IMR-90 (cell line): ENCODE results near the gene BACE1. TPM values are rescaled to one million over a fixed set of nuclear protein-coding genes. Genes with fewer than 3 reads are reported as not detected.

Experiments
- ATAC-seq: fragments of 200-7000 bp; cut with Tn5 transposase; 2 replicates; pipeline ENCODE4 v1.9.1; 2020; ENCODE audit warnings: low read depth, mild to moderate bottlenecking, moderate library complexity
- BruUV-seq: library from RNA; stranded (reverse); fragments of 400-500 nt; replicated peaks from 2 replicates; lab custom pipeline; 2021; lab: Mats Ljungman, UMichigan
- CTCF ChIA-PET: fragments of 300-600 bp; formaldehyde crosslinking; extraction: SDS; loops from one replicate; lab custom pipeline; 2021; ENCODE audit warnings: antibody characterized with exemption; lab: Yijun Ruan, JAX
- POLR2A ChIA-PET: fragments of 300-600 bp; sonication (Branson Sonifier 250); formaldehyde crosslinking; loops from one replicate; lab custom pipeline; 2022; ENCODE audit warnings: antibody characterized with exemption; ENCODE audit not compliant: unreplicated experiment; lab: Charles Lee
- DNase-seq: peaks from one replicate; pipeline ENCODE4 v3.0.0; 2013
- H2AFZ ChIP-seq: replicated peaks from 2 replicates; pipeline ENCODE3; 2013; ENCODE audit warnings: low read length, mild to moderate bottlenecking; ENCODE audit not compliant: poor library complexity
- H2AK5ac ChIP-seq: 2 replicates; pipeline ENCODE4 v1.6.1; 2013; ENCODE audit warnings: low read depth, low read length, inconsistent platforms
- H2AK9ac ChIP-seq: replicated peaks from 2 replicates; pipeline ENCODE3; 2013; ENCODE audit warnings: mild to moderate bottlenecking, low read depth, low read length, moderate library complexity; ENCODE audit not compliant: poor library complexity
- H2BK120ac ChIP-seq: 2 replicates; pipeline ENCODE4 v1.6.1; 2013; ENCODE audit warnings: low read depth, low read length, inconsistent platforms
- H2BK15ac ChIP-seq: 3 replicates; pipeline ENCODE4 v1.6.1; 2013; ENCODE audit warnings: low read depth, low read length, inconsistent platforms
- H2BK20ac ChIP-seq: 2 replicates; pipeline ENCODE4 v1.6.1; 2013; ENCODE audit warnings: low read depth, mild to moderate bottlenecking, inconsistent platforms, low read length, moderate library complexity
- H2BK5ac ChIP-seq: 2 replicates; pipeline ENCODE4 v1.6.1; 2013; ENCODE audit warnings: mild to moderate bottlenecking, low read depth, low read length, inconsistent platforms; ENCODE audit not compliant: poor library complexity, severe bottlenecking
- H3K14ac ChIP-seq: replicated peaks from 2 replicates; pipeline ENCODE4 v1.6.1; 2013; ENCODE audit warnings: low read depth, low read length, inconsistent platforms
- H3K18ac ChIP-seq: 2 replicates; pipeline ENCODE4 v1.6.1; 2013; ENCODE audit warnings: low read depth, low read length, control low read depth
- H3K23ac ChIP-seq: 2 replicates; pipeline ENCODE4 v1.6.1; 2013; ENCODE audit warnings: low read depth, low read length, inconsistent platforms
- H3K27ac ChIP-seq: 2 replicates; pipeline ENCODE4 v1.5.1; 2013; ENCODE audit warnings: mild to moderate bottlenecking, control low read depth, low read length; ENCODE audit not compliant: insufficient read depth
- H3K27me3 ChIP-seq: 2 replicates; pipeline ENCODE4 v1.6.1; 2013; ENCODE audit warnings: low read length; ENCODE audit not compliant: control insufficient read depth, insufficient read depth
- H3K36me3 ChIP-seq: 2 replicates; pipeline ENCODE4 v1.6.1; 2013; ENCODE audit warnings: low read length, mixed read lengths; ENCODE audit not compliant: control insufficient read depth, insufficient read depth
- H3K4ac ChIP-seq: 2 replicates; pipeline ENCODE4 v1.6.1; 2013; ENCODE audit warnings: low read depth, low read length, inconsistent platforms
- H3K4me1 ChIP-seq: 2 replicates; pipeline ENCODE4 v1.6.1; 2013; ENCODE audit warnings: low read length, mixed read lengths; ENCODE audit not compliant: control insufficient read depth, insufficient read depth
- H3K4me2 ChIP-seq: 2 replicates; pipeline ENCODE4 v1.6.1; 2013; ENCODE audit warnings: low read depth, mild to moderate bottlenecking, control low read depth, low read length, moderate library complexity
- H3K4me3 ChIP-seq: 2 replicates; pipeline ENCODE4 v1.5.1; 2013; ENCODE audit warnings: low read depth, mild to moderate bottlenecking, control low read depth, low read length, moderate library complexity; ENCODE audit not compliant: insufficient read depth
- H3K56ac ChIP-seq: 2 replicates; pipeline ENCODE4 v1.6.1; 2013; ENCODE audit warnings: low read length, inconsistent platforms; ENCODE audit not compliant: insufficient read depth; ENCODE audit errors: extremely low read depth
- H3K79me1 ChIP-seq, 2 experiments: 2 replicates each; pipeline ENCODE4 v1.6.1; 2013; ENCODE audit warnings: low read length in 2 of 2, inconsistent platforms in 1 of 2, low read depth in 1 of 2
- H3K9ac ChIP-seq: 2 replicates; pipeline ENCODE4 v1.6.1; 2013; ENCODE audit warnings: low read depth, low read length, control low read depth
- H3K9me1 ChIP-seq: 2 replicates; pipeline ENCODE4 v1.6.1; 2013; ENCODE audit warnings: low read length, inconsistent platforms; ENCODE audit not compliant: insufficient read depth
- H3K9me3 ChIP-seq: 2 replicates; pipeline ENCODE4 v1.6.1; 2013; ENCODE audit warnings: low read length; ENCODE audit not compliant: control insufficient read depth, insufficient read depth
- H4K20me1 ChIP-seq: 2 replicates; pipeline ENCODE4 v1.6.1; 2013; ENCODE audit warnings: low read length, inconsistent platforms; ENCODE audit not compliant: insufficient read depth
- H4K5ac ChIP-seq: 2 replicates; pipeline ENCODE4 v1.6.1; 2013; ENCODE audit warnings: mild to moderate bottlenecking, low read depth, low read length, control low read depth
- H4K8ac ChIP-seq, 2 experiments: 2 replicates each; pipeline ENCODE4 v1.6.1; 2013; ENCODE audit warnings: low read depth in 2 of 2, low read length in 2 of 2, control low read depth in 1 of 2, inconsistent platforms in 1 of 2
- H4K91ac ChIP-seq: 2 replicates; pipeline ENCODE4 v1.6.1; 2013; ENCODE audit warnings: low read depth, low read length, inconsistent platforms; ENCODE audit not compliant: insufficient read depth
- FOS ChIP-seq: fragments of 150-350 bp; IDR thresholded peaks from 2 replicates; pipeline ENCODE4 v1.6.1; 2016; ENCODE audit warnings: low read depth, low read length
- NFE2L2 ChIP-seq: fragments of 150-350 bp; IDR thresholded peaks from 2 replicates; pipeline ENCODE4 v1.6.1; 2016; ENCODE audit warnings: low read depth, mild to moderate bottlenecking, low read length
- RAD21 ChIP-seq: IDR thresholded peaks from 2 replicates; pipeline ENCODE4 v1.6.1; 2012; ENCODE audit warnings: low read length, improper control_type of control experiment
- RCOR1 ChIP-seq: IDR thresholded peaks from 2 replicates; pipeline ENCODE4 v1.6.1; 2012; ENCODE audit warnings: mild to moderate bottlenecking, low read length, improper control_type of control experiment; ENCODE audit not compliant: insufficient replicate concordance
- SMC3 ChIP-seq: fragments of 150-350 bp; IDR thresholded peaks from 2 replicates; pipeline ENCODE4 v1.6.1; 2016; ENCODE audit warnings: low read depth, mild to moderate bottlenecking, antibody characterized with exemption, low read length, moderate library complexity
- WGBS, 2 experiments: methylation state at CpG; one replicate each; pipeline versions ENCODE4 v1.1.5 to v1.1.7; 2013; ENCODE audit warnings: missing lambda C conversion rate in 2 of 2; ENCODE audit not compliant: insufficient read length in 1 of 2; ENCODE audit errors: extremely low coverage in 2 of 2; 5-methylcytosine and 5-hydroxymethylcytosine counted together
- dilution Hi-C: fragments of 300-500 bp; cut with HindIII; formaldehyde crosslinking; loops from one replicate; pipeline ENCODE4 v1.14.3; 2018; ENCODE audit warnings: low sequenced_read_pairs; ENCODE audit not compliant: unreplicated experiment
- in situ Hi-C: fragments of 300-500 bp; cut with MboI; formaldehyde crosslinking; loops from 3 replicates; pipeline ENCODE4 v1.14.3; 2019; ENCODE audit warnings: low sequenced_read_pairs, inconsistent platforms, mixed read lengths
- intact Hi-C: fragments of 100-400 bp; cut with micrococcal nuclease; formaldehyde crosslinking; loops from 2 replicates; pipeline ENCODE4 v1.10.0; 2022
- polyA plus RNA-seq, 3 experiments: library from polyadenylated mRNA; depleted of rRNA; stranded (reverse); fragments of >200 nt; gene quantifications; 2 replicates each; pipeline ENCODE4 v1.2.3, GENCODE V29; 2012; ENCODE audit warnings: low replicate concordance in 1 of 3
- total RNA-seq: library from RNA; depleted of rRNA; stranded (reverse); fragments of >200 nt; gene quantifications from 2 replicates; pipeline ENCODE4 v1.2.3, GENCODE V29; 2012
- TF ChIP-seq, protein P1 (sequence below): fragments of 150-350 bp; IDR thresholded peaks from 2 replicates; pipeline ENCODE4 v1.6.1; 2016; ENCODE audit warnings: low read depth, mild to moderate bottlenecking, low read length, moderate library complexity, borderline replicate concordance

Gene BACE1
- total and polyA plus RNA-seq, 2 of the 4 experiments (the other 2 are of a cell fraction): 27.6 to 50.6 TPM

DNA sequence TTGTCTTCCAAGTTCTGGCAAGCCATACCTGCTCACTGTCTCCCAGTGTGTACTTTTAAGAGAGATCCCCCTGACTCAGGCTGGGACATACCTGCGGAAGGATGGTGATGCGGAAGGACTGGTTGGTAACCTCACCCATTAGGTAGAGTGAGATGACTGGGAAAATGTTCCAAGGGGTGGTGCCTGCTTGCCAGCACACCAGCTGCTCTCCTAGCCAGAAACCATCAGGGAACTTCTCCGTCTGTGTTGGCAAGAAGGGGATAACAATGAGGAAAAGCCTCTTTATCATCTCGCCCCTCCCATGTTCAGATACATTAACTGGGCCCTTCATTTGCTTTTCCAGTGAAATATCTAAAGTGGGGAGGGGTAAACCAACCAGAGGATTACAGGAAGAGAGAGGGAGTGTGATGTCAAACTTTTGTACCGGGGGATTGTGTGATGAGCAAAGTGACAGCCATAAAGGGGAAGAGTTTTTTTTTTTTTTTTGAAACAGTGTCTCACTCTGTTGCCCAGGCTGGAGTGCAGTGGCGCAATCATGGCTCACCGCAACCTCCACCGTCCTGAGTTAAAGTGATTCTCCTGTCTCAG lies 25.2 kb downstream of the BACE1 start, which contains the start of gene BACE1-AS:
BACE1-AS (plus strand) TSS at position 538 of the 588 bp plus-strand sequence.
- Histone ChIP-seq H3K9ac (no peak within 1 kb of the TSS), H2AFZ (no peak within 1 kb of the TSS), H2BK120ac (no peak within 1 kb of the TSS), H2BK20ac (no peak within 1 kb of the TSS), H3K36me3 (peaks cover 53% of the 10 kb centered on the region), H3K18ac (no peak within 1 kb of the TSS), H4K5ac (no peak within 1 kb of the TSS), H2AK5ac (no peak within 1 kb of the TSS), H2BK5ac (no peak within 1 kb of the TSS), H3K56ac (no peak within 1 kb of the TSS), H2BK15ac (no peak within 1 kb of the TSS), H3K4ac (no peak within 1 kb of the TSS), H3K4me3 (no peak within 1 kb of the TSS), H4K91ac (no peak within 1 kb of the TSS), H3K14ac (no peak within 1 kb of the TSS), H3K23ac (no peak within 1 kb of the TSS), H2AK9ac (peak within 1 kb of the TSS; percentile 22), H3K27me3 (no peaks in the 10 kb centered on the region), H3K4me2 (no peak within 1 kb of the TSS), H4K8ac (no peak within 1 kb of the TSS), H3K9me1 (peaks cover 10% of the 10 kb centered on the region), H3K27ac (no peak within 1 kb of the TSS), H3K4me1 (no peaks in the 10 kb centered on the region), H3K79me1 (no peaks in the 10 kb centered on the region), H3K9me3 (no peaks in the 10 kb centered on the region), H4K20me1 (no peaks in the 10 kb centered on the region)
- DNase-seq (no peak), ATAC-seq (no peak)
- dilution Hi-C loops: no loop called here
- in situ Hi-C loops: no loop called here
- POLR2A ChIA-PET: no interaction called here
- 83% methylated on average over 1 of the region's 8 CpGs; no CpG with 5 or more reads in 1 of the 2 experiments for WGBS, 2 experiments
- TF ChIP-seq FOS: no peak
- TF ChIP-seq, protein P1, sequence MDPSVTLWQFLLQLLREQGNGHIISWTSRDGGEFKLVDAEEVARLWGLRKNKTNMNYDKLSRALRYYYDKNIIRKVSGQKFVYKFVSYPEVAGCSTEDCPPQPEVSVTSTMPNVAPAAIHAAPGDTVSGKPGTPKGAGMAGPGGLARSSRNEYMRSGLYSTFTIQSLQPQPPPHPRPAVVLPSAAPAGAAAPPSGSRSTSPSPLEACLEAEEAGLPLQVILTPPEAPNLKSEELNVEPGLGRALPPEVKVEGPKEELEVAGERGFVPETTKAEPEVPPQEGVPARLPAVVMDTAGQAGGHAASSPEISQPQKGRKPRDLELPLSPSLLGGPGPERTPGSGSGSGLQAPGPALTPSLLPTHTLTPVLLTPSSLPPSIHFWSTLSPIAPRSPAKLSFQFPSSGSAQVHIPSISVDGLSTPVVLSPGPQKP: no peak
- no peak for TF ChIP-seq SMC3
- TF ChIP-seq NFE2L2: no peak
- no peak for TF ChIP-seq RAD21
- TF ChIP-seq RCOR1: no peak
- BruUV-seq: no TSS peak
- CTCF ChIA-PET: no interaction called here
- intact Hi-C loops: no loop called here
